OCI-LY1 (cell line): Measurements from ENCODE around the gene SUMO1.
A peak's percentile ranks its signal among the peaks of the same experiment; 100 is the strongest.

Experiments
- H2AFZ ChIP-seq: fragments of 200-600 bp; sonication (generic), shearing (Covaris generic); 2 replicates; pipeline ENCODE4 v1.6.0; 2014; ENCODE audit warnings: antibody characterized with exemption, mild to moderate bottlenecking, low read length
- H3F3A ChIP-seq: fragments of 200-600 bp; sonication (generic), shearing (Covaris generic); 2 replicates; pipeline ENCODE4 v1.6.0; 2014; ENCODE audit warnings: mild to moderate bottlenecking, antibody characterized with exemption, low read length, moderate library complexity; ENCODE audit not compliant: insufficient read depth
- H3K27ac ChIP-seq: fragments of 200-600 bp; sonication (generic); 2 replicates; pipeline ENCODE4 v1.5.1; 2014; ENCODE audit warnings: low read length, mixed run types, mild to moderate bottlenecking, low read depth; ENCODE audit not compliant: poor library complexity, severe bottlenecking
- H3K27me3 ChIP-seq: fragments of 200-600 bp; sonication (generic); 2 replicates; pipeline ENCODE4 v1.6.0; 2014; ENCODE audit warnings: antibody characterized with exemption, mild to moderate bottlenecking, low read length, moderate library complexity; ENCODE audit not compliant: insufficient read depth
- H3K36me3 ChIP-seq: fragments of 200-600 bp; sonication (generic); 2 replicates; pipeline ENCODE4 v1.6.1; 2014; ENCODE audit warnings: mild to moderate bottlenecking, antibody characterized with exemption, low read length, moderate library complexity, mixed read lengths; ENCODE audit not compliant: insufficient read depth
- H3K4me1 ChIP-seq: fragments of 200-600 bp; sonication (generic); 2 replicates; pipeline ENCODE4 v1.5.1; 2014; ENCODE audit warnings: mild to moderate bottlenecking, low read length, moderate library complexity; ENCODE audit not compliant: insufficient read depth, severe bottlenecking
- H3K4me2 ChIP-seq: fragments of 200-600 bp; sonication (generic), shearing (Covaris generic); 2 replicates; pipeline ENCODE4 v1.6.1; 2014; ENCODE audit warnings: low read length
- H3K4me3 ChIP-seq: fragments of 200-600 bp; sonication (generic); 2 replicates; pipeline ENCODE4 v1.5.1; 2014; ENCODE audit warnings: low read length, low read depth, mild to moderate bottlenecking, mixed read lengths; ENCODE audit not compliant: poor library complexity, severe bottlenecking
- H3K79me2 ChIP-seq: fragments of 200-600 bp; shearing (Covaris generic); 2 replicates; pipeline ENCODE4 v1.6.1; 2016; ENCODE audit warnings: mixed run types, low read length, mixed read lengths; ENCODE audit not compliant: insufficient read depth
- H3K9ac ChIP-seq: fragments of 200-600 bp; sonication (generic), shearing (Covaris generic); 2 replicates; pipeline ENCODE4 v1.6.1; 2014; ENCODE audit warnings: mild to moderate bottlenecking, low read length, mixed read lengths
- H3K9me2 ChIP-seq: fragments of 200-600 bp; sonication (generic), shearing (Covaris generic); 2 replicates; pipeline ENCODE4 v1.6.1; 2014; ENCODE audit warnings: low read depth, mild to moderate bottlenecking, low read length, mixed read lengths
- H3K9me3 ChIP-seq: fragments of 200-600 bp; shearing (Covaris generic); 2 replicates; pipeline ENCODE4 v1.6.1; 2014; ENCODE audit warnings: low read length, mixed read lengths
- H4K20me1 ChIP-seq: fragments of 200-600 bp; sonication (generic), shearing (Covaris generic); 2 replicates; pipeline ENCODE4 v1.6.0; 2016; ENCODE audit warnings: mild to moderate bottlenecking, low read length; ENCODE audit not compliant: insufficient read depth
- EZH2 ChIP-seq: fragments of 200-600 bp; sonication (generic), shearing (Covaris generic); IDR thresholded peaks from 2 replicates; pipeline ENCODE4 v1.8.0; 2017; ENCODE audit warnings: borderline replicate concordance, mixed run types, mild to moderate bottlenecking, antibody characterized with exemption, low read length, moderate library complexity, mixed read lengths
- TF ChIP-seq, protein P1 (sequence below): fragments of 200-600 bp; sonication (generic), shearing (Covaris generic); IDR thresholded peaks from 2 replicates; pipeline ENCODE4 v1.5.1; 2017; ENCODE audit warnings: mild to moderate bottlenecking, antibody characterized with exemption, low read length, moderate library complexity, mixed read lengths

The SUMO1 gene

DNA sequence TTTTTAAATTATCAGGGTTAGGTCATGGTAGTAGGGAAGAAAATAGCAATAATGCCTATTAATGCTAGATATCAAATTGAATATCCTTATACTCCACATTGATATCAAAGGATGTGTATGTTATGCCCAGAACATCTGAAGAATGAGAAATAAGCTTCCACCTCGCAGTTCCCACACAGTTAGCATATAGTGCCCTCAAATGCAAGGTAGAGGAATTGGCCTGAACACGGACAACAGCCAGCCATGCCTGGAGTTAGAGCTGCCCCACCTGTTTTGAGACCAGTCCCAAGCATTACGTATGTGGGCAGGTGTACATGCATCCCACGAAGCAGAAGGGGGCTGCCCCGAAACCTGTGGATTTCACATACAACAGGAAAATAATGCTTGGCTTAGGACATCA, 79.6 kb downstream of the SUMO1 start:
- no peaks in the 10 kb centered on the region for H3K9me2 ChIP-seq
- no peak overlapping the region for H3K4me3 ChIP-seq
- H2AFZ ChIP-seq: no peak overlapping the region
- no peaks in the 10 kb centered on the region for H3K79me2 ChIP-seq
- no peaks in the 10 kb centered on the region for H3K36me3 ChIP-seq
- no peak overlapping the region for H3K27ac ChIP-seq
- H3F3A ChIP-seq: no peaks in the 10 kb centered on the region
- no peaks in the 10 kb centered on the region for H3K4me1 ChIP-seq
- H4K20me1 ChIP-seq: no peaks in the 10 kb centered on the region
- H3K9me3 ChIP-seq: no peaks in the 10 kb centered on the region
- H3K9ac ChIP-seq: no peak overlapping the region
- TF ChIP-seq, protein P1, sequence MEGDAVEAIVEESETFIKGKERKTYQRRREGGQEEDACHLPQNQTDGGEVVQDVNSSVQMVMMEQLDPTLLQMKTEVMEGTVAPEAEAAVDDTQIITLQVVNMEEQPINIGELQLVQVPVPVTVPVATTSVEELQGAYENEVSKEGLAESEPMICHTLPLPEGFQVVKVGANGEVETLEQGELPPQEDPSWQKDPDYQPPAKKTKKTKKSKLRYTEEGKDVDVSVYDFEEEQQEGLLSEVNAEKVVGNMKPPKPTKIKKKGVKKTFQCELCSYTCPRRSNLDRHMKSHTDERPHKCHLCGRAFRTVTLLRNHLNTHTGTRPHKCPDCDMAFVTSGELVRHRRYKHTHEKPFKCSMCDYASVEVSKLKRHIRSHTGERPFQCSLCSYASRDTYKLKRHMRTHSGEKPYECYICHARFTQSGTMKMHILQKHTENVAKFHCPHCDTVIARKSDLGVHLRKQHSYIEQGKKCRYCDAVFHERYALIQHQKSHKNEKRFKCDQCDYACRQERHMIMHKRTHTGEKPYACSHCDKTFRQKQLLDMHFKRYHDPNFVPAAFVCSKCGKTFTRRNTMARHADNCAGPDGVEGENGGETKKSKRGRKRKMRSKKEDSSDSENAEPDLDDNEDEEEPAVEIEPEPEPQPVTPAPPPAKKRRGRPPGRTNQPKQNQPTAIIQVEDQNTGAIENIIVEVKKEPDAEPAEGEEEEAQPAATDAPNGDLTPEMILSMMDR: peak; percentile 18; the same call in 1 of the 2 replicates
- no peak for TF ChIP-seq EZH2
- no peak overlapping the region for H3K4me2 ChIP-seq
- H3K27me3 ChIP-seq: 0 out of 2 replicates have a peak, but pooled peaks cover 3% of the 10 kb centered on the region

DNA sequence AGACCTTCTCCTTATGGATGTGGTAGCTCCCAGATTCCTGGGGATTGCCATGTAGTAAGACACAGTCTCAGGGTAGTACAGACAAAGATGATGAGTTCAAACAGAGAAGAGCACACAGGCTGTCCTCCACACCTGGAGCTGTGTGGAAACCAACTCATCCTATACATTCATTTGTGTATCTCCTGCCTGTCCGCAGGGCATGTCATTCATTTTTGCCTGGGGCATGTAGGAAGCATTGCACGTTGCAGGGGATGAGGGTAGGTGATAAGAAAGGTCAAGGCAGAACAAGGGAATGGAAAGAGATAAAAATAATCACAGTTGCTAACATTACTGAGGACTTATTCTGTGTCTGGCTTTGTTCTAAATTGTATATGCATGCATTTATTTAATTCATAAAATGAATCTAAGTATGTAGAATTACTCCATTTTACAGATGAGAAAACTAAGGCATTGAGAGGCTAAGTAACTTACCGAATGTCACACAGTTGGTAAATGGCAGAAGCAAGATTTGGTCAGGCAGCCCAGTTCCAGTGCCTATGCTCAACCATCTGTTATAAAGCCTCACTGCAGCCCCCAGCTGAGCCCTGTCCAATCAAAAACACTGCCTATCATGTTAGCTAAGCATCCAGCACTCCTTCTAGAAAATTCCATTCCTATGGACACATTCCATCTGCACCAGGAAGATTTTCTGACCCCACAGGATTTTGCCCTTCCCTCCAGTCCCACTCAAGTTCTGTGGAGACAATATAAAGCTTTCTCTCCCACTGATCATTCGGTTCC, 81.0 kb downstream of the SUMO1 start:
- TF ChIP-seq EZH2: no peak
- TF ChIP-seq, protein P1: no peak
- H2AFZ ChIP-seq: no peak overlapping the region
- no peak overlapping the region for H3K27ac ChIP-seq
- H3K4me3 ChIP-seq: no peak overlapping the region
- no peaks in the 10 kb centered on the region for H4K20me1 ChIP-seq
- H3K4me1 ChIP-seq: no peaks in the 10 kb centered on the region
- no peaks in the 10 kb centered on the region for H3K9me3 ChIP-seq
- H3K27me3 ChIP-seq: 0 out of 2 replicates have a peak, but pooled peaks cover 3% of the 10 kb centered on the region
- H3K79me2 ChIP-seq: no peaks in the 10 kb centered on the region
- no peak overlapping the region for H3K4me2 ChIP-seq
- no peaks in the 10 kb centered on the region for H3K36me3 ChIP-seq
- no peaks in the 10 kb centered on the region for H3F3A ChIP-seq
- no peaks in the 10 kb centered on the region for H3K9me2 ChIP-seq
- no peak overlapping the region for H3K9ac ChIP-seq
